ENCODE measurements around the gene LILRB2. TPM values are rescaled to one million over a fixed set of nuclear protein-coding genes. Genes with fewer than 3 reads are reported as not detected.
A peak's percentile ranks its signal among the peaks of the same experiment; 100 is the strongest.
"Not testable (repeated sequence)": the region's sequence is repeated elsewhere in the genome, so short reads cannot be mapped to it uniquely, and the experiment has no call there.

LILRB2 gene
- total RNA-seq (2014; rRNA removed; shearing (Covaris generic)) = not detected in 2 replicates
- polyA plus RNA-seq (2014; cell fraction: nucleus; rRNA removed) = not detected in 2 replicates

- DNase-seq (ENCODE audit: extremely low read depth, low read depth) = no peak
Measured at GRCh38 chr19:54281007-54281728, at the start of gene LILRB2. TSS of gene LILRB2 (minus strand) at chr19:54281110. CDS start at chr19:54280496, 614 bp downstream.

- no peak for DNase-seq (ENCODE audit: extremely low read depth, low read depth)
Measured at GRCh38 chr19:54329476-54330165, 48.7 kb upstream of the LILRB2 start.

- not testable (repeated sequence) for DNase-seq (ENCODE audit: extremely low read depth, low read depth)
Measured at GRCh38 chr19:54328781-54329180, 47.9 kb upstream of the LILRB2 start.

- DNase-seq (ENCODE audit: extremely low read depth, low read depth) = no peak
Measured at GRCh38 chr19:54325631-54326030, 44.7 kb upstream of the LILRB2 start.

GRCh38 chr19:54325194-54325621 lies 44.3 kb upstream of the LILRB2 start:
- DNase-seq (ENCODE audit: extremely low read depth, low read depth) = peak; percentile 17

GRCh38 chr19:54324071-54324470 lies 43.2 kb upstream of the LILRB2 start:
- DNase-seq (ENCODE audit: extremely low read depth, low read depth) = no peak

GRCh38 chr19:54322934-54323333 lies 42.0 kb upstream of the LILRB2 start:
- DNase-seq (ENCODE audit: extremely low read depth, low read depth) = not testable (repeated sequence)

- not testable (repeated sequence) for DNase-seq (ENCODE audit: extremely low read depth, low read depth)
Measured at GRCh38 chr19:54322295-54322694, 41.4 kb upstream of the LILRB2 start.

GRCh38 chr19:54319892-54320670 lies 39.2 kb upstream of the LILRB2 start:
- no peak for DNase-seq (ENCODE audit: extremely low read depth, low read depth)

GRCh38 chr19:54319049-54319448 lies 38.1 kb upstream of the LILRB2 start:
- DNase-seq (ENCODE audit: extremely low read depth, low read depth) = no peak

- DNase-seq (ENCODE audit: extremely low read depth, low read depth) = no peak
Measured at GRCh38 chr19:54317965-54318240, 37.0 kb upstream of the LILRB2 start.

GRCh38 chr19:54317108-54317964 lies 36.4 kb upstream of the LILRB2 start:
- no peak for DNase-seq (ENCODE audit: extremely low read depth, low read depth)

- DNase-seq (ENCODE audit: extremely low read depth, low read depth) = no peak
Measured at GRCh38 chr19:54316746-54317107, 35.8 kb upstream of the LILRB2 start.

- DNase-seq (ENCODE audit: extremely low read depth, low read depth) = no peak
Measured at GRCh38 chr19:54315956-54316355, 35.0 kb upstream of the LILRB2 start.

GRCh38 chr19:54312436-54313377 lies 31.8 kb upstream of the LILRB2 start, which contains the start of gene LILRA5:
TSS of gene LILRA5 (minus strand) at chr19:54313166. CDS start at chr19:54313019, 147 bp downstream.
- no peak for DNase-seq (ENCODE audit: extremely low read depth, low read depth)

- no peak for DNase-seq (ENCODE audit: extremely low read depth, low read depth)
Measured at GRCh38 chr19:54312011-54312410, 31.1 kb upstream of the LILRB2 start.

- no peak for DNase-seq (ENCODE audit: extremely low read depth, low read depth)
Measured at GRCh38 chr19:54311486-54311885, 30.6 kb upstream of the LILRB2 start.

GRCh38 chr19:54310543-54310942 lies 29.6 kb upstream of the LILRB2 start:
- no peak for DNase-seq (ENCODE audit: extremely low read depth, low read depth)

GRCh38 chr19:54309811-54310210 lies 28.9 kb upstream of the LILRB2 start:
- DNase-seq (ENCODE audit: extremely low read depth, low read depth) = no peak

Measured in NCI-H460 (cell line).